Fibroblast of the aortic adventitia (primary cell): Measurements from ENCODE around the gene MCM3. TPM values are rescaled to one million over a fixed set of nuclear protein-coding genes. Genes with fewer than 3 reads are reported as not detected.

ENCODE experiments used
- DNase-seq: peaks from one replicate; pipeline ENCODE4 v3.0.0-alpha.2; 2010; ENCODE audit warnings: low read depth
- H3K4me3 ChIP-seq: 2 replicates; pipeline ENCODE4 v1.5.1; 2011; ENCODE audit warnings: low read depth, mild to moderate bottlenecking, control low read depth, low read length, moderate library complexity
- CTCF ChIP-seq: IDR thresholded peaks from 2 replicates; pipeline ENCODE4 v1.5.1; 2011; ENCODE audit warnings: mild to moderate bottlenecking, low read length, control low read depth, inconsistent platforms; ENCODE audit not compliant: insufficient read depth
- total RNA-seq: library from RNA; depleted of rRNA; stranded (reverse); fragments of >200 nt; gene quantifications from 2 replicates; pipeline ENCODE4 v1.2.3, GENCODE V29; 2012; ENCODE audit warnings: low replicate concordance

The MCM3 gene
- total RNA-seq, 1 donor, result 85.7 TPM

GRCh38 chr6:52326540-52327364 is 42.2 kb upstream of the MCM3 start:
- no peak for TF ChIP-seq CTCF
- no peak overlapping the region for H3K4me3 ChIP-seq
- no peak for DNase-seq

GRCh38 chr6:52325695-52326471 is 41.3 kb upstream of the MCM3 start:
- H3K4me3 ChIP-seq, result no peak overlapping the region
- no peak for TF ChIP-seq CTCF
- no peak for DNase-seq

GRCh38 chr6:52324189-52324588 is 39.6 kb upstream of the MCM3 start:
- DNase-seq, result no peak
- TF ChIP-seq CTCF, result no peak
- no peak overlapping the region for H3K4me3 ChIP-seq

- TF ChIP-seq CTCF, result no peak
- H3K4me3 ChIP-seq, result no peak overlapping the region
- peak; percentile 68 for DNase-seq
Observed at GRCh38 chr6:52317841-52318581, 33.5 kb upstream of the MCM3 start.

- H3K4me3 ChIP-seq, result no peak overlapping the region
- no peak for DNase-seq
- TF ChIP-seq CTCF, result no peak
Observed at GRCh38 chr6:52317211-52317610, 32.7 kb upstream of the MCM3 start.

- no peak for DNase-seq
- no peak for TF ChIP-seq CTCF
- no peak overlapping the region for H3K4me3 ChIP-seq
Observed at GRCh38 chr6:52314752-52315151, 30.2 kb upstream of the MCM3 start.
